Naive thymus-derived CD4-positive, alpha-beta T cell (primary cell): ENCODE measurements around the gene NFATC4. TPM values are rescaled to one million over a fixed set of nuclear protein-coding genes. Genes with fewer than 3 reads are reported as not detected.
A peak's percentile ranks its signal among the peaks of the same experiment; 100 is the strongest.
"Not testable (repeated sequence)": the region's sequence is repeated elsewhere in the genome, so short reads cannot be mapped to it uniquely, and the experiment has no call there.

Experiments used
- ATAC-seq: fragments of 150-1000 bp; cut with Tn5 transposase; 2 replicates; pipeline ENCODE4 v1.10.0; 2021; ENCODE audit warnings: mild to moderate bottlenecking, moderate library complexity
- CTCF ChIA-PET: fragments of 350-600 bp; sonication (Branson Sonifier 250); formaldehyde crosslinking; loops from one replicate; lab custom pipeline; 2021; ENCODE audit warnings: antibody characterized with exemption; lab: Charles Lee
- POLR2A ChIA-PET: fragments of 350-600 bp; sonication (Branson Sonifier 250); formaldehyde crosslinking; loops from one replicate; lab custom pipeline; 2021; ENCODE audit warnings: antibody characterized with exemption, inconsistent platforms; lab: Charles Lee
- DNase-seq, 9 donors: peaks; one replicate each; pipeline versions ENCODE4 v3.0.0 to v3.0.0-alpha.2; 2020 to 2022; ENCODE audit warnings: mixed read lengths in 1 of 9
- H3K27ac ChIP-seq: one replicate; pipeline ENCODE4 v1.7.0; 2013; ENCODE audit warnings: mild to moderate bottlenecking, low read depth, low read length, moderate library complexity
- H3K27me3 ChIP-seq, 2 donors: one replicate each; pipeline ENCODE4 v1.7.0; 2013; ENCODE audit warnings: low read length in 2 of 2, mild to moderate bottlenecking in 2 of 2, moderate library complexity in 2 of 2; ENCODE audit not compliant: control insufficient read depth in 2 of 2, insufficient read depth in 2 of 2
- H3K36me3 ChIP-seq, 3 experiments: 1 replicate in 2 of 3; 2 replicates in 1 of 3; pipeline ENCODE4 v1.7.0; 2013; ENCODE audit warnings: low read length in 3 of 3, mild to moderate bottlenecking in 3 of 3, moderate library complexity in 1 of 3; ENCODE audit not compliant: insufficient read depth in 3 of 3, control insufficient read depth in 2 of 3
- H3K4me1 ChIP-seq, 2 donors: one replicate each; pipeline ENCODE4 v1.7.0; 2013; ENCODE audit warnings: low read length in 2 of 2, mild to moderate bottlenecking in 2 of 2, moderate library complexity in 1 of 2; ENCODE audit not compliant: control insufficient read depth in 2 of 2, insufficient read depth in 2 of 2
- H3K4me3 ChIP-seq: 2 replicates; pipeline ENCODE4 v1.7.0; 2013; ENCODE audit warnings: mild to moderate bottlenecking, low read length
- H3K9me3 ChIP-seq, 3 experiments: 1 replicate in 2 of 3; 2 replicates in 1 of 3; pipeline ENCODE4 v1.7.0; 2013; ENCODE audit warnings: low read length in 3 of 3; ENCODE audit not compliant: control insufficient read depth in 2 of 3
- H3K27ac Mint-ChIP-seq, 9 donors: one replicate each; pipeline ENCODE4 v1.8.0; 2020 to 2022; ENCODE audit warnings: mixed read lengths in 9 of 9, mild to moderate bottlenecking in 8 of 9, moderate library complexity in 5 of 9, inconsistent platforms in 2 of 9
- H3K27me3 Mint-ChIP-seq, 5 donors: one replicate each; pipeline ENCODE4 v1.8.0; 2021 to 2022; ENCODE audit warnings: mixed read lengths in 5 of 5, mild to moderate bottlenecking in 1 of 5
- H3K36me3 Mint-ChIP-seq, 5 donors: one replicate each; pipeline ENCODE4 v1.8.0; 2020 to 2022; ENCODE audit warnings: mixed read lengths in 5 of 5, mild to moderate bottlenecking in 3 of 5, inconsistent platforms in 1 of 5
- H3K4me1 Mint-ChIP-seq, 7 donors: one replicate each; pipeline ENCODE4 v1.8.0; 2020 to 2022; ENCODE audit warnings: mixed read lengths in 7 of 7, mild to moderate bottlenecking in 3 of 7, inconsistent platforms in 1 of 7
- H3K4me3 Mint-ChIP-seq, 10 donors: one replicate each; pipeline ENCODE4 v1.8.0; 2020 to 2022; ENCODE audit warnings: mild to moderate bottlenecking in 10 of 10, mixed read lengths in 10 of 10, moderate library complexity in 6 of 10, inconsistent platforms in 2 of 10
- H3K9me3 Mint-ChIP-seq, 11 donors: one replicate each; pipeline ENCODE4 v1.8.0; 2020 to 2022; ENCODE audit warnings: mixed read lengths in 11 of 11, mild to moderate bottlenecking in 4 of 11, inconsistent platforms in 1 of 11, moderate library complexity in 1 of 11
- intact Hi-C, 2 donors: fragments of 100-400 bp; cut with micrococcal nuclease; formaldehyde crosslinking; loops; one replicate each; pipeline ENCODE4 v1.15.1; 2023
- polyA plus RNA-seq, 2 donors: library from polyadenylated mRNA; unstranded; fragments of 300-500 nt; fragmentation: Illumina TruSeq; gene quantifications; one replicate each; pipeline ENCODE4 v1.2.3, GENCODE V29; 2021
- total RNA-seq, 6 experiments: library from RNA in 5 of 6; stranded (reverse) in 5 of 6; gene quantifications; 1 replicate in 5 of 6; 2 replicates in 1 of 6; pipeline ENCODE4 v1.2.3 and lab custom pipeline; 2021 to 2026

Gene NFATC4
- total and polyA plus RNA-seq, 7 experiments from 2014 or later = not detected

GRCh38 chr14:24325963-24326362, 42.0 kb upstream of the NFATC4 start:
- H3K27ac Mint-ChIP-seq = no peak overlapping the region
- no peak for ATAC-seq

GRCh38 chr14:24327303-24327702, 40.7 kb upstream of the NFATC4 start:
- Mint-ChIP-seq H3K4me3 (peak overlapping the region in 1 of 10 donors; percentile 11), H3K27me3 (peaks cover 1 to 20% (median 11%) of the 10 kb centered on the region in 5 donors), H3K9me3 (peaks cover 0 to 4% (median 0%) of the 10 kb centered on the region in 11 donors), H3K27ac (peak overlapping the region in 4 of 9 donors; percentile 34 to 78 (median 70)), H3K36me3 (peaks cover 0 to 4% (median 0%) of the 10 kb centered on the region in 5 donors), H3K4me1 (peaks cover 15 to 46% (median 21%) of the 10 kb centered on the region in 7 donors)
- intact Hi-C loops = no loop called here
- ATAC-seq (no peak), DNase-seq (no peak)
- H3K4me3 ChIP-seq = no peak overlapping the region
- no peaks in the 10 kb centered on the region for H3K27me3 ChIP-seq
- no peak overlapping the region for H3K27ac ChIP-seq
- H3K9me3 ChIP-seq = no peaks in the 10 kb centered on the region
- ChIA-PET CTCF (interaction anchor here (1.0 to 15.8 kb wide), 2 partner anchors 20 to 107 kb away, joined by 3 to 317 read pairs; partner anchors contain the start of genes CBLN3, CIDEB and KHNYN), POLR2A (interaction anchor here (0.8 to 16.5 kb wide), 3 partner anchors 11 to 115 kb away, joined by 3 to 293 read pairs (median 3); partner anchors contain the start of genes CBLN3, KHNYN and SDR39U1)
- H3K4me1 ChIP-seq = peaks cover 18 to 39% of the 10 kb centered on the region in 2 donors
- no peaks in the 10 kb centered on the region for H3K36me3 ChIP-seq

More at GRCh38 chr14:24325963-24326362, 42.0 kb upstream of the NFATC4 start:
- Mint-ChIP-seq H3K9me3 (no peaks in the 10 kb centered on the region), H3K4me1 (peaks cover 7 to 39% (median 14%) of the 10 kb centered on the region in 7 donors), H3K27me3 (peaks cover 0 to 15% (median 8%) of the 10 kb centered on the region in 5 donors), H3K4me3 (no peak overlapping the region), H3K36me3 (no peaks in the 10 kb centered on the region)
- H3K27me3 ChIP-seq = no peaks in the 10 kb centered on the region
- peaks cover 6 to 26% of the 10 kb centered on the region in 2 donors for H3K4me1 ChIP-seq
- H3K36me3 ChIP-seq = no peaks in the 10 kb centered on the region
- H3K9me3 ChIP-seq = no peaks in the 10 kb centered on the region
- CTCF ChIA-PET = no interaction called here
- no peak overlapping the region for H3K4me3 ChIP-seq
- no peak overlapping the region for H3K27ac ChIP-seq
- DNase-seq = no peak
- intact Hi-C loops = no loop called here
- POLR2A ChIA-PET = no interaction called here

- intact Hi-C loops = loop anchor here in 1 of 2 donors (1.0 kb wide), 1 partner anchor 103 kb away; no protein-coding TSS in a partner anchor
- not testable (repeated sequence) for H3K9me3 Mint-ChIP-seq, H3K36me3 ChIP-seq, H3K27ac Mint-ChIP-seq, DNase-seq, H3K36me3 Mint-ChIP-seq, ATAC-seq, H3K27ac ChIP-seq, H3K4me3 ChIP-seq, H3K4me3 Mint-ChIP-seq, H3K9me3 ChIP-seq, H3K27me3 ChIP-seq
- H3K27me3 Mint-ChIP-seq = peaks cover 3 to 22% (median 10%) of the 10 kb centered on the region in 5 donors
- CTCF ChIA-PET = interaction anchor here (0.7 to 15.8 kb wide), 2 partner anchors 10 to 106 kb away, joined by 3 to 317 read pairs; partner anchors contain the start of genes CBLN3 and KHNYN
- peaks cover 18 to 50% (median 27%) of the 10 kb centered on the region in 7 donors for H3K4me1 Mint-ChIP-seq
- POLR2A ChIA-PET = interaction anchor here (1.4 to 16.5 kb wide), 2 partner anchors 103 to 114 kb away, joined by 3 to 293 read pairs; partner anchors contain the start of genes CBLN3, KHNYN and SDR39U1
- H3K4me1 ChIP-seq = peaks cover 24 to 45% of the 10 kb centered on the region in 2 donors
Observed at GRCh38 chr14:24327914-24328313, 40.1 kb upstream of the NFATC4 start.

GRCh38 chr14:24329073-24329663, 38.8 kb upstream of the NFATC4 start:
- peaks cover 0 to 5% (median 0%) of the 10 kb centered on the region in 5 donors for H3K36me3 Mint-ChIP-seq
- intact Hi-C loops = no loop called here
- ATAC-seq = no peak
- H3K4me3 Mint-ChIP-seq = no peak overlapping the region
- Histone ChIP-seq H3K9me3 (no peaks in the 10 kb centered on the region), H3K4me3 (no peak overlapping the region), H3K4me1 (peaks cover 34 to 58% of the 10 kb centered on the region in 2 donors), H3K36me3 (no peaks in the 10 kb centered on the region), H3K27ac (no peak overlapping the region), H3K27me3 (peaks cover 5 to 7% of the 10 kb centered on the region in 2 donors)
- POLR2A ChIA-PET = interaction anchor here (0.7 to 16.5 kb wide), 3 partner anchors 14 to 113 kb away, joined by 3 to 293 read pairs (median 3); partner anchors contain the start of genes CBLN3 and KHNYN
- peaks cover 3 to 30% (median 9%) of the 10 kb centered on the region in 5 donors for H3K27me3 Mint-ChIP-seq
- H3K27ac Mint-ChIP-seq = peak overlapping the region in 2 of 9 donors; percentile 39 to 50
- peaks cover 19 to 59% (median 38%) of the 10 kb centered on the region in 7 donors for H3K4me1 Mint-ChIP-seq
- peaks cover 0 to 5% (median 0%) of the 10 kb centered on the region in 11 donors for H3K9me3 Mint-ChIP-seq
- CTCF ChIA-PET = interaction anchor here (0.7 to 15.8 kb wide), 4 partner anchors 10 to 105 kb away, joined by 3 to 317 read pairs (median 5); partner anchors contain the start of genes CBLN3, KHNYN, LTB4R and RIPK3
- no peak for DNase-seq

GRCh38 chr14:24329736-24330135, 38.2 kb upstream of the NFATC4 start:
- no peak overlapping the region for H3K4me3 Mint-ChIP-seq
- ATAC-seq (peak; percentile 69), DNase-seq (peak in 1 of 9 donors; percentile 33)
- no peak overlapping the region for H3K4me3 ChIP-seq
- POLR2A ChIA-PET = interaction anchor here (1.0 to 16.5 kb wide), 3 partner anchors 56 to 112 kb away, joined by 3 to 293 read pairs (median 3); partner anchors contain the start of genes CBLN3 and KHNYN
- peaks cover 22 to 61% (median 38%) of the 10 kb centered on the region in 7 donors for H3K4me1 Mint-ChIP-seq
- no peaks in the 10 kb centered on the region for H3K9me3 ChIP-seq
- no peaks in the 10 kb centered on the region for H3K36me3 ChIP-seq
- H3K27ac ChIP-seq = no peak overlapping the region
- peaks cover 40 to 64% of the 10 kb centered on the region in 2 donors for H3K4me1 ChIP-seq
- intact Hi-C loops = no loop called here
- H3K27ac Mint-ChIP-seq = peak overlapping the region in 1 of 9 donors; percentile 39
- peaks cover 0 to 5% (median 0%) of the 10 kb centered on the region in 11 donors for H3K9me3 Mint-ChIP-seq
- peaks cover 7% of the 10 kb centered on the region in 2 donors for H3K27me3 ChIP-seq
- peaks cover 0 to 5% (median 0%) of the 10 kb centered on the region in 5 donors for H3K36me3 Mint-ChIP-seq
- CTCF ChIA-PET = interaction anchor here (0.7 to 15.8 kb wide), 3 partner anchors 10 to 105 kb away, joined by 3 to 317 read pairs (median 7); partner anchors contain the start of genes CBLN3, KHNYN and RIPK3
- H3K27me3 Mint-ChIP-seq = peaks cover 3 to 32% (median 9%) of the 10 kb centered on the region in 5 donors

GRCh38 chr14:24330973-24331674, 36.9 kb upstream of the NFATC4 start:
- H3K4me3 ChIP-seq = no peak overlapping the region
- peaks cover 0 to 5% (median 0%) of the 10 kb centered on the region in 3 experiments for H3K36me3 ChIP-seq
- H3K27ac Mint-ChIP-seq = peak overlapping the region in 3 of 9 donors; percentile 10 to 77 (median 15)
- H3K27me3 ChIP-seq = peaks cover 7 to 13% of the 10 kb centered on the region in 2 donors
- peaks cover 29 to 67% (median 45%) of the 10 kb centered on the region in 7 donors for H3K4me1 Mint-ChIP-seq
- intact Hi-C loops = no loop called here
- H3K4me3 Mint-ChIP-seq = no peak overlapping the region
- CTCF ChIA-PET = interaction anchor here (0.6 to 15.8 kb wide), 8 partner anchors 9 to 105 kb away, joined by 3 to 317 read pairs (median 6); partner anchors contain the start of genes CBLN3, CIDEB, KHNYN and LTB4R
- no peak for ATAC-seq
- no peak for DNase-seq
- peaks cover 41 to 64% of the 10 kb centered on the region in 2 donors for H3K4me1 ChIP-seq
- peaks cover 0 to 5% (median 0%) of the 10 kb centered on the region in 11 donors for H3K9me3 Mint-ChIP-seq
- no peak overlapping the region for H3K27ac ChIP-seq
- POLR2A ChIA-PET = interaction anchor here (0.5 to 16.5 kb wide), 8 partner anchors 9 to 144 kb away, joined by 3 to 293 read pairs (median 6); partner anchors contain the start of genes CBLN3, KHNYN, LTB4R and LTB4R2
- H3K36me3 Mint-ChIP-seq = peaks cover 0 to 11% (median 6%) of the 10 kb centered on the region in 5 donors
- peaks cover 9 to 42% (median 17%) of the 10 kb centered on the region in 5 donors for H3K27me3 Mint-ChIP-seq
- H3K9me3 ChIP-seq = no peaks in the 10 kb centered on the region
